Mucosa of descending colon (tissue), 3 donors: ENCODE results near the gene PGP. TPM values are rescaled to one million over a fixed set of nuclear protein-coding genes. Genes with fewer than 3 reads are reported as not detected.

Source experiments
- ATAC-seq: fragments of 200-7000 bp; cut with Tn5 transposase; one replicate; pipeline ENCODE4 v1.9.1; 2020; ENCODE audit warnings: mild to moderate bottlenecking, moderate library complexity
- DNase-seq, 3 donors: peaks; one replicate each; pipeline ENCODE4 v3.0.0-alpha.2; 2020
- H3K36me3 ChIP-seq: fragments of 200-600 bp; one replicate; pipeline ENCODE4 v1.8.0; 2021; ENCODE audit warnings: low read depth, mild to moderate bottlenecking
- H3K4me1 ChIP-seq: fragments of 200-600 bp; one replicate; pipeline ENCODE4 v1.8.0; 2021; ENCODE audit warnings: low read depth, mild to moderate bottlenecking
- H3K4me3 ChIP-seq: fragments of 200-600 bp; one replicate; pipeline ENCODE4 v1.8.0; 2021; ENCODE audit warnings: mild to moderate bottlenecking
- H3K9me3 ChIP-seq: fragments of 200-600 bp; one replicate; pipeline ENCODE4 v1.8.0; 2021; ENCODE audit warnings: mild to moderate bottlenecking
- CTCF ChIP-seq: fragments of 200-600 bp; IDR thresholded peaks from one replicate; pipeline ENCODE4 v1.8.0; 2022; ENCODE audit warnings: antibody characterized with exemption, mild to moderate bottlenecking
- intact Hi-C, 2 donors: fragments of 100-400 bp; cut with DNase I in 1 of 2; cut with micrococcal nuclease in 1 of 2; formaldehyde crosslinking; loops; one replicate each; pipeline versions ENCODE4 v1.11.0 to v1.11.1; 2022; cut with DNase I, micrococcal nuclease
- total RNA-seq, 3 donors: library from RNA; stranded (reverse); fragmentation: NEBNext Ultra II Directional in 2 of 3; extraction: Animal tissue kit (Norgen Biotek cat#: 25700) in 2 of 3; gene quantifications; one replicate each; pipeline versions ENCODE4 v1.2.1 to v1.2.4, GENCODE V29; 2021 to 2023
- donor health status: DM: no; HTN: no; CAD: no; lungs with moderate emphysema.
- donor health status: DM: no; HTN: no; CAD: no.
- donor health status: DM: no; HTN: yes; CAD: no.

The PGP gene
- total RNA-seq, 3 donors from 2014 or later, result 15.5 to 19.7 (median 17.6) TPM

DNA sequence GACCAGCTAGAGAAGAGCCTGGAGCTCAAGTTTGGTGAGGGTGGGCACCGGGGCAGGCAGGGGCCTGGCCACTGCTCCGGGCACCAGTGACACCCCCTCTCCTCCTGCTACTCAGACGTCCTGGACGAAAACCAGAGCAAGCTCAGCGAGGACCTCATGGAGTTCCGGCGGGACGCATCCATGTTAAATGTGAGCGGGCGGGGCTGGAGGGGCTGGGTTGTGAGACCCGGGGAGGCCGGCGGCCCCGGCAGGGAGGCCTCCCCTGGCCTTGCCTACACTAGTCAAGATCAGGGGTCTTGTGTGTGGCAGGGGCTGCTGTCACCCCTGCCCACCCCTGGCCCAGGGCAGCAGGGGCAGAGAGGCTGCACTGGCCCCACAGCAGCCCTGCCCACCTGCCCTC lies 41.3 kb downstream of the PGP start:
- no peak for DNase-seq
- Histone ChIP-seq H3K4me3 (no peak overlapping the region), H3K36me3 (peaks cover 3% of the 10 kb centered on the region), H3K9me3 (no peaks in the 10 kb centered on the region), H3K4me1 (no peaks in the 10 kb centered on the region)
- no peak for ATAC-seq
- intact Hi-C loops, result no loop called here
- TF ChIP-seq CTCF, result no peak

GRCh38 chr16:2172688-2173335 lies 41.8 kb downstream of the PGP start:
- H3K4me3 ChIP-seq, result no peak overlapping the region
- intact Hi-C loops, result no loop called here
- no peaks in the 10 kb centered on the region for H3K4me1 ChIP-seq
- TF ChIP-seq CTCF, result no peak
- ATAC-seq, result no peak
- peaks cover 3% of the 10 kb centered on the region for H3K36me3 ChIP-seq
- DNase-seq, result no peak
- H3K9me3 ChIP-seq, result no peaks in the 10 kb centered on the region

GRCh38 chr16:2171601-2172178 lies 43.0 kb downstream of the PGP start:
- ATAC-seq (no peak), DNase-seq (no peak)
- Histone ChIP-seq H3K4me1 (no peaks in the 10 kb centered on the region), H3K9me3 (no peaks in the 10 kb centered on the region), H3K4me3 (no peak overlapping the region), H3K36me3 (peaks cover 3% of the 10 kb centered on the region)
- no peak for TF ChIP-seq CTCF
- intact Hi-C loops, result no loop called here

GRCh38 chr16:2170587-2171435 lies 43.8 kb downstream of the PGP start:
- Histone ChIP-seq H3K9me3 (no peaks in the 10 kb centered on the region), H3K36me3 (no peaks in the 10 kb centered on the region), H3K4me1 (no peaks in the 10 kb centered on the region), H3K4me3 (no peak overlapping the region)
- no peak for ATAC-seq
- intact Hi-C loops, result no loop called here
- no peak for TF ChIP-seq CTCF
- DNase-seq, result no peak

DNA sequence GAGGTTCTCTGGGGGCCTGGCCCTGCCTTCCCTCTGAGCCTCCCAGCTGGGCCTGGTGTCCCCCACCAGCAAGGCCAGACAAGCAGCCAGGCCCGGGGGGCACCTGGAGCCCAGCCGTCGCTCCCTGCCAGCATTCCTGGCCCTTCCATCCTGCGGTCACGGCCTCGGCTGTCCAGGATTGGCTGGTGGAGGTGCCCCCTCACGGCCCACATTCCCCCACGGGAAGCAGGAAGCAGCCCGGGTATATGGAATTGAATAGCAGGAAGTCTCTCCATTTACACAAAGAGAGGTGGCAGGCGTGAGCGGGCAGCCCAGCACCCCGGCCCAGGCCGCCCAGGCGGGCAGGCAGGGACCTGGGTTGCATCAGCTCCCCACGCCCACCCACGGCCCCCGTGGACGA lies 44.6 kb downstream of the PGP start:
- Histone ChIP-seq H3K4me1 (no peaks in the 10 kb centered on the region), H3K36me3 (no peaks in the 10 kb centered on the region), H3K4me3 (no peak overlapping the region), H3K9me3 (no peaks in the 10 kb centered on the region)
- TF ChIP-seq CTCF, result no peak
- DNase-seq (no peak), ATAC-seq (no peak)
- intact Hi-C loops, result no loop called here
